H1 (cell line): ENCODE data around the gene USP7. TPM values are rescaled to one million over a fixed set of nuclear protein-coding genes. Genes with fewer than 3 reads are reported as not detected.

Experiments used
- CTCF ChIA-PET: fragments of 300-600 bp; sonication (Branson Sonifier 250); formaldehyde crosslinking; loops from one replicate; lab custom pipeline; 2021; ENCODE audit not compliant: partially characterized antibody; lab: Charles Lee
- POLR2A ChIA-PET: fragments of 300-600 bp; sonication (Branson Sonifier 250); formaldehyde crosslinking; loops from one replicate; lab custom pipeline; 2021; ENCODE audit warnings: inconsistent platforms; ENCODE audit not compliant: partially characterized antibody; lab: Charles Lee
- DNase-seq, 2 experiments: peaks; one replicate each; pipeline versions ENCODE4 v3.0.0 to v3.0.0-alpha.2; 2010 to 2022; ENCODE audit warnings: low spot score in 2 of 2, low read depth in 1 of 2, mixed read lengths in 1 of 2
- FAIRE-seq: peaks from 2 replicates; lab custom pipeline; 2011; peaks lifted over from hg19 to GRCh38; lab: Jason Lieb, UNC
- H2AFZ ChIP-seq: 2 replicates; pipeline ENCODE4 v1.8.1; 2012; ENCODE audit warnings: low read length, inconsistent platforms
- H2AK5ac ChIP-seq: 2 replicates; pipeline ENCODE4 v1.6.1; 2013; ENCODE audit warnings: low read depth, low read length
- H2BK120ac ChIP-seq: replicated peaks from 2 replicates; pipeline ENCODE3; 2013; ENCODE audit warnings: low read depth, low read length, inconsistent platforms
- H2BK12ac ChIP-seq: 2 replicates; pipeline ENCODE4 v1.6.1; 2013; ENCODE audit warnings: low read depth, low read length
- H2BK15ac ChIP-seq: 2 replicates; pipeline ENCODE4 v1.6.1; 2013; ENCODE audit warnings: low read length
- H2BK20ac ChIP-seq: 2 replicates; pipeline ENCODE4 v1.6.1; 2013; ENCODE audit warnings: low read length
- H2BK5ac ChIP-seq: 2 replicates; pipeline ENCODE4 v1.6.1; 2013; ENCODE audit warnings: low read depth, low read length
- H3K14ac ChIP-seq: 2 replicates; pipeline ENCODE4 v1.6.1; 2013; ENCODE audit warnings: inconsistent platforms; ENCODE audit not compliant: insufficient read length
- H3K18ac ChIP-seq: 2 replicates; pipeline ENCODE4 v1.6.1; 2013; ENCODE audit warnings: low read length; ENCODE audit errors: extremely low read depth
- H3K23ac ChIP-seq: 2 replicates; pipeline ENCODE4 v1.6.1; 2013; ENCODE audit warnings: inconsistent platforms; ENCODE audit not compliant: insufficient read length
- H3K23me2 ChIP-seq: 2 replicates; pipeline ENCODE4 v1.6.1; 2013; ENCODE audit warnings: low read depth, low read length
- H3K27ac ChIP-seq: 2 replicates; pipeline ENCODE4 v1.6.1; 2011; ENCODE audit warnings: low read depth, low read length, inconsistent platforms
- H3K27me3 ChIP-seq, 4 experiments: replicated peaks in 1 of 4; 1 replicate in 1 of 4; 2 replicates in 3 of 4; pipeline versions ENCODE4 v1.6.1 to v1.8.1; 2011 to 2013; ENCODE audit warnings: low read length in 3 of 4, mild to moderate bottlenecking in 3 of 4, inconsistent platforms in 2 of 4, mixed read lengths in 2 of 4, moderate library complexity in 1 of 4; ENCODE audit not compliant: control insufficient read depth in 3 of 4, insufficient read depth in 3 of 4; ENCODE audit errors: extremely low read depth in 1 of 4
- H3K36me3 ChIP-seq, 4 experiments: 2 replicates each; pipeline versions ENCODE4 v1.6.1 to v1.8.1; 2011 to 2013; ENCODE audit warnings: mild to moderate bottlenecking in 4 of 4, low read length in 3 of 4, moderate library complexity in 2 of 4, control low read depth in 1 of 4, inconsistent platforms in 1 of 4; ENCODE audit not compliant: insufficient read depth in 4 of 4, control insufficient read depth in 2 of 4
- H3K4ac ChIP-seq: replicated peaks from 2 replicates; pipeline ENCODE3; 2013; ENCODE audit warnings: low read length, low read depth, mixed read lengths, inconsistent platforms; ENCODE audit not compliant: insufficient read length
- H3K4me1 ChIP-seq, 4 experiments: replicated peaks in 1 of 4; 1 replicate in 1 of 4; 2 replicates in 3 of 4; pipeline versions ENCODE4 v1.6.1 to v1.8.1; 2011 to 2013; ENCODE audit warnings: low read length in 3 of 4, inconsistent platforms in 2 of 4, mixed read lengths in 1 of 4; ENCODE audit not compliant: insufficient read depth in 4 of 4, control insufficient read depth in 3 of 4
- H3K4me2 ChIP-seq, 2 experiments: 2 replicates each; pipeline versions ENCODE4 v1.6.1 to v1.8.1; 2011 to 2013; ENCODE audit warnings: low read depth in 2 of 2, low read length in 2 of 2, control low read depth in 1 of 2, inconsistent platforms in 1 of 2, mild to moderate bottlenecking in 1 of 2; ENCODE audit not compliant: insufficient read depth in 1 of 2
- H3K4me3 ChIP-seq, 4 experiments: fragments of 200-600, 300-600 bp in 1 of 4; sonication (generic), shearing (Covaris generic), sonication (Bioruptor Twin) in 1 of 4; 2 replicates each; pipeline versions ENCODE4 v1.5.1 to v1.8.1; 2011 to 2016; ENCODE audit warnings: low read length in 4 of 4, low read depth in 3 of 4, control low read depth in 2 of 4, inconsistent platforms in 2 of 4, mild to moderate bottlenecking in 2 of 4, mixed read lengths in 1 of 4, moderate library complexity in 1 of 4; ENCODE audit not compliant: insufficient read depth in 2 of 4; ENCODE audit errors: extremely low read depth in 1 of 4
- H3K56ac ChIP-seq: replicated peaks from 2 replicates; pipeline ENCODE3; 2013; ENCODE audit warnings: low read depth, mild to moderate bottlenecking, mixed read lengths, low read length, inconsistent platforms; ENCODE audit not compliant: insufficient read length
- H3K79me1 ChIP-seq: 2 replicates; pipeline ENCODE4 v1.6.1; 2013; ENCODE audit warnings: low read depth, low read length, control low read depth
- H3K79me2 ChIP-seq, 2 experiments: 2 replicates each; pipeline versions ENCODE4 v1.6.1 to v1.8.1; 2012 to 2013; ENCODE audit warnings: low read length in 2 of 2, mild to moderate bottlenecking in 2 of 2, inconsistent platforms in 1 of 2; ENCODE audit not compliant: insufficient read depth in 2 of 2, control insufficient read depth in 1 of 2
- H3K9ac ChIP-seq, 4 experiments: replicated peaks in 1 of 4; 1 replicate in 1 of 4; 2 replicates in 3 of 4; pipeline versions ENCODE4 v1.6.1 to v1.8.1; 2011 to 2013; ENCODE audit warnings: low read depth in 3 of 4, low read length in 3 of 4, control low read depth in 2 of 4, mild to moderate bottlenecking in 2 of 4, moderate library complexity in 2 of 4, inconsistent platforms in 1 of 4; ENCODE audit errors: extremely low read depth in 1 of 4
- H3K9me3 ChIP-seq, 2 experiments: 2 replicates each; pipeline versions ENCODE4 v1.6.1 to v1.8.1; 2012 to 2013; ENCODE audit warnings: mild to moderate bottlenecking in 2 of 2, moderate library complexity in 2 of 2, control low read depth in 1 of 2, inconsistent platforms in 1 of 2, low read depth in 1 of 2, low read length in 1 of 2, mixed read lengths in 1 of 2; ENCODE audit not compliant: insufficient read depth in 2 of 2
- H4K20me1 ChIP-seq, 2 experiments: replicated peaks in 1 of 2; 2 replicates each; pipeline versions ENCODE3 to v1.8.1; 2011 to 2013; ENCODE audit warnings: inconsistent platforms in 2 of 2, low read length in 2 of 2, mild to moderate bottlenecking in 1 of 2; ENCODE audit not compliant: insufficient read depth in 2 of 2, control insufficient read depth in 1 of 2
- H4K5ac ChIP-seq: 2 replicates; pipeline ENCODE4 v1.6.1; 2013; ENCODE audit warnings: low read length, low read depth, mixed read lengths, inconsistent platforms; ENCODE audit not compliant: insufficient read length
- H4K8ac ChIP-seq: 2 replicates; pipeline ENCODE4 v1.8.0; 2013; ENCODE audit warnings: mild to moderate bottlenecking, moderate library complexity, low read length, inconsistent platforms; ENCODE audit not compliant: insufficient read depth; ENCODE audit errors: extremely low read depth
- H4K91ac ChIP-seq: replicated peaks from 2 replicates; pipeline ENCODE3; 2013; ENCODE audit warnings: low read length, mixed read lengths, inconsistent platforms; ENCODE audit not compliant: insufficient read length
- BCL11A ChIP-seq, 2 experiments: IDR thresholded peaks; one replicate each; pipeline ENCODE4 v1.6.1; 2011; ENCODE audit warnings: low read depth in 2 of 2, low read length in 2 of 2, mild to moderate bottlenecking in 2 of 2
- HDAC6 ChIP-seq: IDR thresholded peaks from one replicate; pipeline ENCODE4 v1.7.1; 2012; ENCODE audit warnings: low read depth, mild to moderate bottlenecking, inconsistent platforms, low read length, moderate library complexity
- JUND ChIP-seq: IDR thresholded peaks from 2 replicates; pipeline ENCODE4 v1.6.1; 2011; ENCODE audit warnings: mild to moderate bottlenecking, improper control_type of control experiment, low read length
- NANOG ChIP-seq: IDR thresholded peaks from 2 replicates; pipeline ENCODE4 v1.6.1; 2011; ENCODE audit warnings: low read length, low read depth, mild to moderate bottlenecking, inconsistent platforms; ENCODE audit not compliant: insufficient read depth, poor library complexity, severe bottlenecking
- POU5F1 ChIP-seq: IDR thresholded peaks from 2 replicates; pipeline ENCODE4 v1.6.1; 2011; ENCODE audit warnings: low read depth, mild to moderate bottlenecking, low read length, moderate library complexity
- RNF2 ChIP-seq: fragments of 200-900, 300-1000 bp; sonication (generic); IDR thresholded peaks from 2 replicates; pipeline ENCODE4 v1.7.1; 2016; ENCODE audit warnings: borderline replicate concordance, low read depth, mild to moderate bottlenecking, antibody characterized with exemption, low read length; ENCODE audit not compliant: poor library complexity, severe bottlenecking; ENCODE audit errors: missing control alignments
- RXRA ChIP-seq: IDR thresholded peaks from 2 replicates; pipeline ENCODE4 v1.6.1; 2011; ENCODE audit warnings: low read depth, mild to moderate bottlenecking, low read length, moderate library complexity; ENCODE audit not compliant: insufficient read depth
- SIX5 ChIP-seq: IDR thresholded peaks from 2 replicates; pipeline ENCODE4 v1.6.1; 2011; ENCODE audit warnings: mild to moderate bottlenecking, low read depth, low read length
- SP2 ChIP-seq: IDR thresholded peaks from 2 replicates; pipeline ENCODE4 v1.6.1; 2012; ENCODE audit warnings: mild to moderate bottlenecking, low read length, inconsistent platforms
- SP4 ChIP-seq: IDR thresholded peaks from 2 replicates; pipeline ENCODE4 v1.6.1; 2012; ENCODE audit warnings: low read length, inconsistent platforms
- USF2 ChIP-seq: IDR thresholded peaks from 2 replicates; pipeline ENCODE4 v1.6.1; 2011; ENCODE audit warnings: low read length, improper control_type of control experiment
- WGBS, 2 experiments: shearing (Covaris generic) in 1 of 2; methylation state at CpG; one replicate each; pipeline versions ENCODE4 v1.1.6 to v1.1.7; 2013 to 2015; ENCODE audit warnings: low lambda C conversion rate in 2 of 2, mixed read lengths in 2 of 2, inconsistent platforms in 1 of 2, low coverage in 1 of 2, missing lambda C conversion rate in 1 of 2; ENCODE audit not compliant: insufficient replicate concordance in 2 of 2, insufficient coverage in 1 of 2, insufficient read length in 1 of 2; ENCODE audit errors: extremely low coverage in 1 of 2, missing lambda C conversion rate in 1 of 2; 5-methylcytosine and 5-hydroxymethylcytosine counted together
- polyA plus RNA-seq, 7 experiments: library from polyadenylated mRNA; depleted of rRNA in 3 of 7; stranded (reverse) in 5 of 7; unstranded in 2 of 7; fragments of >200 nt in 5 of 7; fragments of 200-250 nt in 2 of 7; gene quantifications; 1 replicate in 5 of 7; 2 replicates in 1 of 7; 4 replicates in 1 of 7; pipeline versions ENCODE4 v1.2.1 to v1.2.3, GENCODE V29; 2011 to 2013; ENCODE audit warnings: missing spikeins in 2 of 7, mixed read lengths in 2 of 7
- total RNA-seq: library from RNA; stranded (reverse); fragmentation: NEBNext Ultra II Directional; extraction: Animal tissue kit (Norgen Biotek cat#: 25700); gene quantifications from 2 replicates; pipeline ENCODE4 v1.2.1, GENCODE V29; 2021

The USP7 gene
- total and polyA plus RNA-seq, 2 of the 8 experiments (the other 6 are each of a cell fraction or from before 2014, with no cell fraction given) = 21.3 to 211 TPM

GRCh38 chr16:8924214-8924613, 39.5 kb downstream of the USP7 start:
- no peak overlapping the region for H3K9ac ChIP-seq
- no peaks in the 10 kb centered on the region for H3K23me2 ChIP-seq
- FAIRE-seq = no peak
- no peak overlapping the region for H3K4me3 ChIP-seq
- no peak for TF ChIP-seq RXRA
- no peak for TF ChIP-seq BCL11A (IDR thresholded peaks at IDR 0.05; ENCODE audit: low read depth in 2 of 2, low read length in 2 of 2)
- no peak for TF ChIP-seq HDAC6
- TF ChIP-seq SIX5 = no peak
- no peak for TF ChIP-seq USF2
- TF ChIP-seq SP4 = no peak
- no peak for TF ChIP-seq POU5F1
- TF ChIP-seq NANOG = no peak
- no peak for TF ChIP-seq JUND
- no peak for TF ChIP-seq SP2
- no peak for TF ChIP-seq RNF2
- WGBS, 2 experiments = 92% methylated on average over 4 of the region's 4 CpGs; no CpG with 5 or more reads in 1 of the 2 experiments
- H4K5ac ChIP-seq = no peak overlapping the region
- H2BK15ac ChIP-seq = no peak overlapping the region
- peaks cover 26 to 53% (median 35%) of the 10 kb centered on the region in 4 experiments for H3K36me3 ChIP-seq
- H2AFZ ChIP-seq = no peak overlapping the region
- H3K14ac ChIP-seq = no peak overlapping the region
- H4K91ac ChIP-seq = no peak overlapping the region
- POLR2A ChIA-PET = interaction anchor here (1.6 kb wide), 1 partner anchor 10 kb away, joined by 3 read pairs; no protein-coding TSS in a partner anchor
- H3K56ac ChIP-seq = no peak overlapping the region
- H2BK20ac ChIP-seq = no peak overlapping the region
- no peak overlapping the region for H3K18ac ChIP-seq
- peaks cover 14 to 35% of the 10 kb centered on the region in 2 experiments for H4K20me1 ChIP-seq
- DNase-seq = no peak
- H3K27me3 ChIP-seq = no peaks in the 10 kb centered on the region
- no peak overlapping the region for H2AK5ac ChIP-seq
- CTCF ChIA-PET = interaction anchor here (0.8 to 7.6 kb wide), 7 partner anchors 10 to 89 kb away, joined by 3 to 33 read pairs (median 4); no protein-coding TSS in a partner anchor
- no peak overlapping the region for H2BK120ac ChIP-seq
- no peak overlapping the region for H3K4me2 ChIP-seq
- no peak overlapping the region for H2BK12ac ChIP-seq
- no peak overlapping the region for H4K8ac ChIP-seq
- no peak overlapping the region for H2BK5ac ChIP-seq
- no peak overlapping the region for H3K23ac ChIP-seq
- H3K4ac ChIP-seq = no peak overlapping the region
- no peak overlapping the region for H3K27ac ChIP-seq
- peaks cover 17% of the 10 kb centered on the region for H3K79me1 ChIP-seq
- H3K79me2 ChIP-seq = peaks cover 12 to 55% of the 10 kb centered on the region in 2 experiments
- H3K4me1 ChIP-seq = no peaks in the 10 kb centered on the region; a peak in 1 of 7 replicates
- H3K9me3 ChIP-seq = no peaks in the 10 kb centered on the region
